OCI-LY1 (cell line): ENCODE measurements around the gene PPP6R1.

Source experiments
- H2AFZ ChIP-seq: fragments of 200-600 bp; sonication (generic), shearing (Covaris generic); 2 replicates; pipeline ENCODE4 v1.6.0; 2014; ENCODE audit warnings: antibody characterized with exemption, mild to moderate bottlenecking, low read length
- H3F3A ChIP-seq: fragments of 200-600 bp; sonication (generic), shearing (Covaris generic); 2 replicates; pipeline ENCODE4 v1.6.0; 2014; ENCODE audit warnings: mild to moderate bottlenecking, antibody characterized with exemption, low read length, moderate library complexity; ENCODE audit not compliant: insufficient read depth
- H3K27ac ChIP-seq: fragments of 200-600 bp; sonication (generic); 2 replicates; pipeline ENCODE4 v1.5.1; 2014; ENCODE audit warnings: low read length, mixed run types, mild to moderate bottlenecking, low read depth; ENCODE audit not compliant: poor library complexity, severe bottlenecking
- H3K27me3 ChIP-seq: fragments of 200-600 bp; sonication (generic); 2 replicates; pipeline ENCODE4 v1.6.0; 2014; ENCODE audit warnings: antibody characterized with exemption, mild to moderate bottlenecking, low read length, moderate library complexity; ENCODE audit not compliant: insufficient read depth
- H3K36me3 ChIP-seq: fragments of 200-600 bp; sonication (generic); 2 replicates; pipeline ENCODE4 v1.6.1; 2014; ENCODE audit warnings: mild to moderate bottlenecking, antibody characterized with exemption, low read length, moderate library complexity, mixed read lengths; ENCODE audit not compliant: insufficient read depth
- H3K4me1 ChIP-seq: fragments of 200-600 bp; sonication (generic); 2 replicates; pipeline ENCODE4 v1.5.1; 2014; ENCODE audit warnings: mild to moderate bottlenecking, low read length, moderate library complexity; ENCODE audit not compliant: insufficient read depth, severe bottlenecking
- H3K4me2 ChIP-seq: fragments of 200-600 bp; sonication (generic), shearing (Covaris generic); 2 replicates; pipeline ENCODE4 v1.6.1; 2014; ENCODE audit warnings: low read length
- H3K4me3 ChIP-seq: fragments of 200-600 bp; sonication (generic); 2 replicates; pipeline ENCODE4 v1.5.1; 2014; ENCODE audit warnings: low read length, low read depth, mild to moderate bottlenecking, mixed read lengths; ENCODE audit not compliant: poor library complexity, severe bottlenecking
- H3K79me2 ChIP-seq: fragments of 200-600 bp; shearing (Covaris generic); 2 replicates; pipeline ENCODE4 v1.6.1; 2016; ENCODE audit warnings: mixed run types, low read length, mixed read lengths; ENCODE audit not compliant: insufficient read depth
- H3K9ac ChIP-seq: fragments of 200-600 bp; sonication (generic), shearing (Covaris generic); 2 replicates; pipeline ENCODE4 v1.6.1; 2014; ENCODE audit warnings: mild to moderate bottlenecking, low read length, mixed read lengths
- H3K9me2 ChIP-seq: fragments of 200-600 bp; sonication (generic), shearing (Covaris generic); 2 replicates; pipeline ENCODE4 v1.6.1; 2014; ENCODE audit warnings: low read depth, mild to moderate bottlenecking, low read length, mixed read lengths
- H3K9me3 ChIP-seq: fragments of 200-600 bp; shearing (Covaris generic); 2 replicates; pipeline ENCODE4 v1.6.1; 2014; ENCODE audit warnings: low read length, mixed read lengths
- H4K20me1 ChIP-seq: fragments of 200-600 bp; sonication (generic), shearing (Covaris generic); 2 replicates; pipeline ENCODE4 v1.6.0; 2016; ENCODE audit warnings: mild to moderate bottlenecking, low read length; ENCODE audit not compliant: insufficient read depth
- EZH2 ChIP-seq: fragments of 200-600 bp; sonication (generic), shearing (Covaris generic); IDR thresholded peaks from 2 replicates; pipeline ENCODE4 v1.8.0; 2017; ENCODE audit warnings: borderline replicate concordance, mixed run types, mild to moderate bottlenecking, antibody characterized with exemption, low read length, moderate library complexity, mixed read lengths
- TF ChIP-seq, protein P1 (sequence below): fragments of 200-600 bp; sonication (generic), shearing (Covaris generic); IDR thresholded peaks from 2 replicates; pipeline ENCODE4 v1.5.1; 2017; ENCODE audit warnings: mild to moderate bottlenecking, antibody characterized with exemption, low read length, moderate library complexity, mixed read lengths

Gene PPP6R1

DNA sequence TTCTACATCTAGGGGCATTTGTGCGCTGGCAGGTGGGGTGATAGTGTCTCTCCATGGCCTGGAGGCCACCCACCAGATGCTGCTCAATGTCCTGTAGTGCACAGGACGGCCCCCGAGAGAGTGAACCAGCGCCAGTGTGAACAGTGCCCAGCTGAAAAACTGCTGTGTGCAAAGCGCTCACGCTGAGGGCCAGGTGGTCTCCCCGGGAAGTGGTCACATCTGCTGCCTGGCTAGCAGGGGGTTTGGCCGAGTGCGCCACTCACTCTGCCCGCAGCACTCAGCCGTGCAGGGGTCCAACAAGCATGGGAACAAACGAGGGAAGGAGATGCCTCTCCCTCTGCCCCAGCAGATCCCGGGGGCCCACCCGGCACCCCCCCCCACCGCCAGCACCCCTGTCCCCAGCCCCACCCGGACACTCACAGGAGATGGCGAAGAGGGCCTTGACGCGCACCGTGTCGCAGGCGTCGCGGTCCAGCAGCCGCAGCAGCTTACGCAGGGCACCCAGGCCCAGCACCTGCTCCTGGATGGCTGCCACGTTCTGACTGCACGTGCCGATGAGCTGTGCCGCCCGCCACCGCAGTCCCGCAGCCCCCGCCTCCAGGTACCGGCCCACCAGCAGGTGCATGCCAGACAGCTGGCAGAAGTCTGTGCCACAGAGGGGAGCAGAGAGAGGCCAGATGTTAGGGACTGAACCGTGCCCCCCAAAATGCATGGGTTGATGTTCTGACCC is 15.3 kb upstream of the PPP6R1 start:
- peak overlapping the region; percentile 97 for H3K27ac ChIP-seq
- no peaks in the 10 kb centered on the region for H3K9me3 ChIP-seq
- no peaks in the 10 kb centered on the region for H3K9me2 ChIP-seq
- H3K79me2 ChIP-seq, result no peaks in the 10 kb centered on the region
- H3K4me3 ChIP-seq, result peak overlapping the region; percentile 47
- H3K4me2 ChIP-seq, result peak overlapping the region; percentile 63
- H3K36me3 ChIP-seq, result peaks cover 51% of the 10 kb centered on the region
- H3K4me1 ChIP-seq, result peaks cover 61% of the 10 kb centered on the region
- TF ChIP-seq, protein P1, sequence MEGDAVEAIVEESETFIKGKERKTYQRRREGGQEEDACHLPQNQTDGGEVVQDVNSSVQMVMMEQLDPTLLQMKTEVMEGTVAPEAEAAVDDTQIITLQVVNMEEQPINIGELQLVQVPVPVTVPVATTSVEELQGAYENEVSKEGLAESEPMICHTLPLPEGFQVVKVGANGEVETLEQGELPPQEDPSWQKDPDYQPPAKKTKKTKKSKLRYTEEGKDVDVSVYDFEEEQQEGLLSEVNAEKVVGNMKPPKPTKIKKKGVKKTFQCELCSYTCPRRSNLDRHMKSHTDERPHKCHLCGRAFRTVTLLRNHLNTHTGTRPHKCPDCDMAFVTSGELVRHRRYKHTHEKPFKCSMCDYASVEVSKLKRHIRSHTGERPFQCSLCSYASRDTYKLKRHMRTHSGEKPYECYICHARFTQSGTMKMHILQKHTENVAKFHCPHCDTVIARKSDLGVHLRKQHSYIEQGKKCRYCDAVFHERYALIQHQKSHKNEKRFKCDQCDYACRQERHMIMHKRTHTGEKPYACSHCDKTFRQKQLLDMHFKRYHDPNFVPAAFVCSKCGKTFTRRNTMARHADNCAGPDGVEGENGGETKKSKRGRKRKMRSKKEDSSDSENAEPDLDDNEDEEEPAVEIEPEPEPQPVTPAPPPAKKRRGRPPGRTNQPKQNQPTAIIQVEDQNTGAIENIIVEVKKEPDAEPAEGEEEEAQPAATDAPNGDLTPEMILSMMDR, result no peak
- no peaks in the 10 kb centered on the region for H3K27me3 ChIP-seq
- H3F3A ChIP-seq, result peaks cover 5% of the 10 kb centered on the region; the same call in 1 of the 2 replicates
- H2AFZ ChIP-seq, result no peak overlapping the region
- peak overlapping the region; percentile 63 for H3K9ac ChIP-seq
- no peaks in the 10 kb centered on the region for H4K20me1 ChIP-seq

DNA sequence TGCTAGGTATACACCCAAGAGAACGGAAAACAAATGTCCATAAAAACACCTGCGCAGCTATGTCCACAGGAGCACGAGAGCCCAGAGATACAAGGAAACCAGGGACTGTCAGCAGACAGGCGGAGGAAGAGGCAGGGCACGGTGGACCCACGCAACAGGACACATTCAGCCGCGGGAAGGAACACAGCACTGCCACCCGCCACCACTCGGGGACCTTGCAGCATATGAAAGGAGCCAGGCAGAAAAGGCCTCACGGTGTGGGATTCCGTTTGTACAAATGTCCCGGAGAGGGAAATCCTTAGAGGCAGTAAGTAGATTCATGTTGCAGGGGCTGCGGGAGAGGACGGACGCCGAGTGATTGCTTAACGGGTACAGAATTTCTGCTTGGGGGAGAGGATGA is 13.3 kb upstream of the PPP6R1 start:
- Histone ChIP-seq H3K4me1 (peaks cover 42% of the 10 kb centered on the region), H3K9me3 (no peaks in the 10 kb centered on the region), H3K36me3 (peaks cover 64% of the 10 kb centered on the region), H3K9ac (no peak overlapping the region), H4K20me1 (no peaks in the 10 kb centered on the region), H3F3A (peaks cover 5% of the 10 kb centered on the region; the same call in 1 of the 2 replicates), H3K27ac (no peak overlapping the region), H3K4me2 (no peak overlapping the region), H3K27me3 (no peaks in the 10 kb centered on the region), H3K4me3 (no peak overlapping the region), H2AFZ (no peak overlapping the region), H3K9me2 (no peaks in the 10 kb centered on the region), H3K79me2 (no peaks in the 10 kb centered on the region)
- TF ChIP-seq, protein P1, result no peak
- TF ChIP-seq EZH2, result no peak

DNA sequence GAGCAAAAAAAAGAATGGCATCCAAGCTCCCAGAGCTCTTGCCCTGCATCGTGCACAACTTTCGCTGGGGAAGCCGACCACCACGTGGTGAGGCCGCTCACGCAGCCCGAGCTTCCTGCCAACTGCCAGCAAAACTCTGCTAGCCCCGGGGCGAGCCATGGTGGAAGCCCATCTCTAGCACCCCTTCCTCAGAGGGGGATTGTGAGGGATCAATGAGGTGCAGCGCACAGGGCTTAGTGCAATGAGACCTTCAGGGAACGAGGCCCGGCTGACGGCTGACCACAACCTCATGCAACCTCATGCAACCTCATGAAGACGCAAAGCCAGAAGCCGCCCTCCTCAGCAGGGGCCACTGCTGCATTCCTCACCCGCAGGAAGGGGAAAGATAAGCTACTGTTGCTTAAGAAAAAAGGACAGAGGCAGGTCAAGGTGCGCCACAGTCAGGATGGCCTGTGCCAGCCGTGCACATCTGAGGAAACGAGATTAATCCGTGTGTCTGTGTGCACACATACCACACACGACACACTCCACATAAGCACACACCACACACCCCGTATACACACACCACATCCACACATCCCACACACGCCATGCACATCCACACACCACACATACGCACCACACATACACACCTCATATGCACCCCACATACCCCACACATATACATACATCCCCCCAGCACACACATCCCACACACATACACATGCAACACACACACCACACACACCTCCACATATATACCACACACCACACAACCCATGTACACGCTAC is 11.5 kb upstream of the PPP6R1 start:
- Histone ChIP-seq H3K9ac (no peak overlapping the region), H3K4me2 (no peak overlapping the region), H3K9me3 (no peaks in the 10 kb centered on the region), H3F3A (no peaks in the 10 kb centered on the region), H3K79me2 (no peaks in the 10 kb centered on the region), H3K4me3 (no peak overlapping the region), H3K9me2 (no peaks in the 10 kb centered on the region), H4K20me1 (no peaks in the 10 kb centered on the region), H3K27ac (no peak overlapping the region), H3K4me1 (peaks cover 24% of the 10 kb centered on the region), H2AFZ (no peak overlapping the region), H3K27me3 (no peaks in the 10 kb centered on the region), H3K36me3 (peaks cover 67% of the 10 kb centered on the region)
- TF ChIP-seq, protein P1, result no peak
- no peak for TF ChIP-seq EZH2
